BE2C (cell line): ENCODE results near the gene CCDC17.

ENCODE experiments used
- DNase-seq: peaks from one replicate; pipeline ENCODE4 v3.0.0-alpha.2; 2020
- H3K27me3 ChIP-seq: fragments of 250-450 bp; sonication (Bioruptor Pico); 2 replicates; pipeline ENCODE4 v1.5.1; 2020; ENCODE audit warnings: mild to moderate bottlenecking
- H3K36me3 ChIP-seq: fragments of 250-450 bp; sonication (Bioruptor Pico); 2 replicates; pipeline ENCODE4 v1.5.1; 2020; ENCODE audit warnings: mild to moderate bottlenecking
- H3K4me1 ChIP-seq: fragments of 250-450 bp; sonication (Bioruptor Pico); 2 replicates; pipeline ENCODE4 v1.5.1; 2020
- H3K4me3 ChIP-seq: 2 replicates; pipeline ENCODE4 v1.5.1; 2011; ENCODE audit warnings: low read depth, low read length
- H3K9me3 ChIP-seq: fragments of 250-450 bp; sonication (Bioruptor Pico); 2 replicates; pipeline ENCODE4 v1.5.1; 2020
- CTCF ChIP-seq: IDR thresholded peaks from 2 replicates; pipeline ENCODE4 v1.5.1; 2012; ENCODE audit warnings: mild to moderate bottlenecking, low read depth, low read length

Gene CCDC17

GRCh38 chr1:45620588-45621500 lies 3.0 kb downstream of the CCDC17 start:
- no peaks in the 10 kb centered on the region for H3K9me3 ChIP-seq
- H3K4me3 ChIP-seq: no peak overlapping the region
- no peaks in the 10 kb centered on the region for H3K27me3 ChIP-seq
- DNase-seq: no peak
- H3K36me3 ChIP-seq: peaks cover 19% of the 10 kb centered on the region
- TF ChIP-seq CTCF: no peak
- no peaks in the 10 kb centered on the region for H3K4me1 ChIP-seq

- Histone ChIP-seq H3K9me3 (no peaks in the 10 kb centered on the region), H3K36me3 (peaks cover 34% of the 10 kb centered on the region), H3K27me3 (no peaks in the 10 kb centered on the region), H3K4me3 (no peak overlapping the region), H3K4me1 (no peaks in the 10 kb centered on the region)
- TF ChIP-seq CTCF: no peak
- DNase-seq: no peak
Observed at GRCh38 chr1:45619149-45619921, 4.5 kb downstream of the CCDC17 start.

- Histone ChIP-seq H3K36me3 (peaks cover 46% of the 10 kb centered on the region), H3K9me3 (no peaks in the 10 kb centered on the region), H3K4me3 (no peak overlapping the region), H3K4me1 (no peaks in the 10 kb centered on the region), H3K27me3 (no peaks in the 10 kb centered on the region)
- TF ChIP-seq CTCF: no peak
- DNase-seq: no peak
Observed at GRCh38 chr1:45617618-45618017, 6.2 kb downstream of the CCDC17 start.

- Histone ChIP-seq H3K4me3 (no peak overlapping the region), H3K36me3 (peaks cover 47% of the 10 kb centered on the region), H3K4me1 (no peaks in the 10 kb centered on the region), H3K9me3 (no peaks in the 10 kb centered on the region), H3K27me3 (no peaks in the 10 kb centered on the region)
- DNase-seq: no peak
- TF ChIP-seq CTCF: no peak
Observed at GRCh38 chr1:45615885-45616284, 8.0 kb downstream of the CCDC17 start.

- H3K4me1 ChIP-seq: no peaks in the 10 kb centered on the region
- H3K9me3 ChIP-seq: no peaks in the 10 kb centered on the region
- H3K27me3 ChIP-seq: no peaks in the 10 kb centered on the region
- peaks cover 61% of the 10 kb centered on the region for H3K36me3 ChIP-seq
- no peak overlapping the region for H3K4me3 ChIP-seq
- no peak for DNase-seq
- TF ChIP-seq CTCF: no peak
Observed at GRCh38 chr1:45612941-45613579, 10.8 kb downstream of the CCDC17 start.
